Activated naive CD8-positive, alpha-beta T cell treated with anti-CD3 and anti-CD28 coated beads, Interleukin-2, amount 50 U/mL, for 24 hours (primary cell): ENCODE data around the gene RRAGB.
"Not testable (repeated sequence)": the region's sequence is repeated elsewhere in the genome, so short reads cannot be mapped to it uniquely, and the experiment has no call there.

Source experiments
- ATAC-seq: fragments of 150-1000 bp; cut with Tn5 transposase; one replicate; pipeline ENCODE4 v1.10.0; 2021
- DNase-seq: peaks from one replicate; pipeline ENCODE4 v3.0.0; 2021
- H3K27ac Mint-ChIP-seq: one replicate; pipeline ENCODE4 v1.8.0; 2021; ENCODE audit warnings: mild to moderate bottlenecking, mixed read lengths
- H3K27me3 Mint-ChIP-seq: one replicate; pipeline ENCODE4 v1.8.0; 2021; ENCODE audit warnings: mixed read lengths
- H3K36me3 Mint-ChIP-seq: one replicate; pipeline ENCODE4 v1.8.0; 2021; ENCODE audit warnings: low read depth, mixed read lengths
- H3K4me1 Mint-ChIP-seq: one replicate; pipeline ENCODE4 v1.8.0; 2021; ENCODE audit warnings: mixed read lengths
- H3K4me3 Mint-ChIP-seq: one replicate; pipeline ENCODE4 v1.8.0; 2021; ENCODE audit warnings: mild to moderate bottlenecking, moderate library complexity, mixed read lengths
- H3K9me3 Mint-ChIP-seq: one replicate; pipeline ENCODE4 v1.8.0; 2021; ENCODE audit warnings: mixed read lengths

Gene RRAGB

GRCh38 chrX:55717521-55718497 is at the start of gene RRAGB:
RRAGB (plus strand) TSS chrX:55717749; CDS start chrX:55718328, 579 bp downstream.
- H3K27ac Mint-ChIP-seq, result peak within 1 kb of the TSS; percentile 92
- peak within 1 kb of the TSS; percentile 86 for H3K4me3 Mint-ChIP-seq
- H3K27me3 Mint-ChIP-seq, result no peaks in the 10 kb centered on the region
- H3K9me3 Mint-ChIP-seq, result no peaks in the 10 kb centered on the region
- peaks cover 27% of the 10 kb centered on the region for H3K4me1 Mint-ChIP-seq
- H3K36me3 Mint-ChIP-seq, result peaks cover 10% of the 10 kb centered on the region
- DNase-seq (peak; percentile 84), ATAC-seq (peak; percentile 99)

- Mint-ChIP-seq H3K4me3 (no peak overlapping the region), H3K9me3 (peaks cover 4% of the 10 kb centered on the region), H3K36me3 (no peaks in the 10 kb centered on the region), H3K27ac (no peak overlapping the region), H3K27me3 (no peaks in the 10 kb centered on the region), H3K4me1 (no peaks in the 10 kb centered on the region)
- ATAC-seq (no peak), DNase-seq (no peak)
These were observed 49.5 kb upstream of the RRAGB start for GRCh38 chrX:55668084-55668483.

GRCh38 chrX:55688579-55688978 is 29.0 kb upstream of the RRAGB start:
- H3K4me3 Mint-ChIP-seq, H3K4me1 Mint-ChIP-seq, H3K27me3 Mint-ChIP-seq, H3K36me3 Mint-ChIP-seq, DNase-seq, H3K27ac Mint-ChIP-seq, H3K9me3 Mint-ChIP-seq, ATAC-seq: not testable (repeated sequence)

GRCh38 chrX:55695227-55696018 is 22.1 kb upstream of the RRAGB start:
- no peak for ATAC-seq
- peaks cover 29% of the 10 kb centered on the region for H3K4me1 Mint-ChIP-seq
- no peak overlapping the region for H3K27ac Mint-ChIP-seq
- no peaks in the 10 kb centered on the region for H3K9me3 Mint-ChIP-seq
- no peak for DNase-seq
- H3K36me3 Mint-ChIP-seq, result peaks cover 2% of the 10 kb centered on the region
- no peak overlapping the region for H3K4me3 Mint-ChIP-seq
- no peaks in the 10 kb centered on the region for H3K27me3 Mint-ChIP-seq

GRCh38 chrX:55697381-55697780 is 20.2 kb upstream of the RRAGB start:
- Mint-ChIP-seq H3K27me3 (no peaks in the 10 kb centered on the region), H3K27ac (no peak overlapping the region), H3K36me3 (no peaks in the 10 kb centered on the region), H3K4me1 (peaks cover 30% of the 10 kb centered on the region), H3K4me3 (no peak overlapping the region), H3K9me3 (no peaks in the 10 kb centered on the region)
- DNase-seq, result no peak
- no peak for ATAC-seq

GRCh38 chrX:55702671-55703070 is 14.9 kb upstream of the RRAGB start:
- Mint-ChIP-seq H3K4me1 (peaks cover 43% of the 10 kb centered on the region), H3K9me3 (peaks cover 10% of the 10 kb centered on the region), H3K36me3 (peaks cover 1% of the 10 kb centered on the region), H3K27ac (no peak overlapping the region), H3K27me3 (no peaks in the 10 kb centered on the region), H3K4me3 (no peak overlapping the region)
- no peak for ATAC-seq
- DNase-seq, result no peak

- not testable (repeated sequence) for H3K27ac Mint-ChIP-seq, DNase-seq, H3K9me3 Mint-ChIP-seq, H3K27me3 Mint-ChIP-seq, H3K4me3 Mint-ChIP-seq, ATAC-seq, H3K36me3 Mint-ChIP-seq
- H3K4me1 Mint-ChIP-seq, result peaks cover 40% of the 10 kb centered on the region
These were observed 14.1 kb upstream of the RRAGB start for GRCh38 chrX:55703436-55703835.

GRCh38 chrX:55705066-55705465 is 12.5 kb upstream of the RRAGB start:
- DNase-seq, H3K9me3 Mint-ChIP-seq, H3K36me3 Mint-ChIP-seq, H3K27me3 Mint-ChIP-seq, ATAC-seq: not testable (repeated sequence)
- Mint-ChIP-seq H3K27ac (peak overlapping the region; percentile 27), H3K4me3 (peak overlapping the region; percentile 5), H3K4me1 (peaks cover 30% of the 10 kb centered on the region)

- DNase-seq, result no peak
- Mint-ChIP-seq H3K9me3 (peaks cover 5% of the 10 kb centered on the region), H3K27ac (no peak overlapping the region), H3K27me3 (no peaks in the 10 kb centered on the region), H3K4me3 (no peak overlapping the region), H3K36me3 (no peaks in the 10 kb centered on the region), H3K4me1 (peaks cover 9% of the 10 kb centered on the region)
- no peak for ATAC-seq
These were observed 7.8 kb upstream of the RRAGB start for GRCh38 chrX:55709735-55710134.

GRCh38 chrX:55710701-55711100 is 6.8 kb upstream of the RRAGB start:
- ATAC-seq, result no peak
- Mint-ChIP-seq H3K4me1 (no peaks in the 10 kb centered on the region), H3K27ac (no peak overlapping the region), H3K27me3 (no peaks in the 10 kb centered on the region), H3K36me3 (no peaks in the 10 kb centered on the region), H3K9me3 (no peaks in the 10 kb centered on the region), H3K4me3 (no peak overlapping the region)
- DNase-seq, result no peak

GRCh38 chrX:55713631-55714030 is 3.9 kb upstream of the RRAGB start:
- no peak for ATAC-seq
- peaks cover 10% of the 10 kb centered on the region for H3K4me1 Mint-ChIP-seq

GRCh38 chrX:55714161-55714560 is 3.4 kb upstream of the RRAGB start:
- Mint-ChIP-seq H3K27me3 (no peaks in the 10 kb centered on the region), H3K9me3 (no peaks in the 10 kb centered on the region), H3K27ac (no peak overlapping the region), H3K36me3 (no peaks in the 10 kb centered on the region), H3K4me3 (no peak overlapping the region), H3K4me1 (peaks cover 13% of the 10 kb centered on the region)
- no peak for DNase-seq
- ATAC-seq, result no peak

More at GRCh38 chrX:55713631-55714030, 3.9 kb upstream of the RRAGB start:
- no peak overlapping the region for H3K27ac Mint-ChIP-seq
- no peaks in the 10 kb centered on the region for H3K9me3 Mint-ChIP-seq
- DNase-seq, result no peak
- no peaks in the 10 kb centered on the region for H3K36me3 Mint-ChIP-seq
- no peaks in the 10 kb centered on the region for H3K27me3 Mint-ChIP-seq
- H3K4me3 Mint-ChIP-seq, result no peak overlapping the region

- H3K27me3 Mint-ChIP-seq, result no peaks in the 10 kb centered on the region
- H3K4me3 Mint-ChIP-seq, result no peak overlapping the region
- peaks cover 18% of the 10 kb centered on the region for H3K4me1 Mint-ChIP-seq
- no peaks in the 10 kb centered on the region for H3K9me3 Mint-ChIP-seq
- H3K27ac Mint-ChIP-seq, result no peak overlapping the region
- peaks cover 5% of the 10 kb centered on the region for H3K36me3 Mint-ChIP-seq
- ATAC-seq, result no peak
- no peak for DNase-seq
These were observed 1.7 kb upstream of the RRAGB start for GRCh38 chrX:55715847-55716246.

- Mint-ChIP-seq H3K27me3 (no peaks in the 10 kb centered on the region), H3K9me3 (no peaks in the 10 kb centered on the region), H3K4me1 (peaks cover 24% of the 10 kb centered on the region), H3K4me3 (peak overlapping the region; percentile 86), H3K27ac (peak overlapping the region; percentile 92), H3K36me3 (peaks cover 5% of the 10 kb centered on the region)
- no peak for DNase-seq
- no peak for ATAC-seq
These were observed 612 bp upstream of the RRAGB start for GRCh38 chrX:55716937-55717336.

GRCh38 chrX:55731826-55732225 is 14.3 kb downstream of the RRAGB start:
- ATAC-seq (no peak), DNase-seq (no peak)
- peaks cover 59% of the 10 kb centered on the region for H3K36me3 Mint-ChIP-seq
- H3K27me3 Mint-ChIP-seq, result no peaks in the 10 kb centered on the region
- peaks cover 7% of the 10 kb centered on the region for H3K4me1 Mint-ChIP-seq
- no peak overlapping the region for H3K4me3 Mint-ChIP-seq
- no peak overlapping the region for H3K27ac Mint-ChIP-seq
- peaks cover 5% of the 10 kb centered on the region for H3K9me3 Mint-ChIP-seq
